Measurements from ENCODE around the gene ADCYAP1R1. TPM values are rescaled to one million over a fixed set of nuclear protein-coding genes. Genes with fewer than 3 reads are reported as not detected.

Gene ADCYAP1R1
- total RNA-seq, 1 donor from 2014 or later: 1.8 TPM

DNA sequence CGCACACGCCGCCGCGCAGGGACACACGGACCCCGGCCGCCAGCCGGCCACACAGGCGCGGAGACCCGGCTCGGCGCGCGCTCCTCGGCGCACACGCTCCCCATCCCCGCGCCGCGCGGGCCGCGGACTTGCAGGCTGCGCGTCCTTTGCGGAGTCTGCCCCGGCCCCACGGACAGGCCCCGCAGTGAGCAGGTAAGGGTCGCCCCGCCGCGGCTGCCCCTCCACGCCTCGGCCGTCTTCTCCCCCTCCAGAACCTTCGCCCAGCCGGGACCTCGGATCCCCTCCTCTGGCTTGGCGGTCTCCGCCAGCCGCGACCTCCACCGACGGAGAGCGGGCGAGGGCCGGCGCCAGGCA lies 356 bp downstream of the ADCYAP1R1 start:
- TF ChIP-seq, protein P1, sequence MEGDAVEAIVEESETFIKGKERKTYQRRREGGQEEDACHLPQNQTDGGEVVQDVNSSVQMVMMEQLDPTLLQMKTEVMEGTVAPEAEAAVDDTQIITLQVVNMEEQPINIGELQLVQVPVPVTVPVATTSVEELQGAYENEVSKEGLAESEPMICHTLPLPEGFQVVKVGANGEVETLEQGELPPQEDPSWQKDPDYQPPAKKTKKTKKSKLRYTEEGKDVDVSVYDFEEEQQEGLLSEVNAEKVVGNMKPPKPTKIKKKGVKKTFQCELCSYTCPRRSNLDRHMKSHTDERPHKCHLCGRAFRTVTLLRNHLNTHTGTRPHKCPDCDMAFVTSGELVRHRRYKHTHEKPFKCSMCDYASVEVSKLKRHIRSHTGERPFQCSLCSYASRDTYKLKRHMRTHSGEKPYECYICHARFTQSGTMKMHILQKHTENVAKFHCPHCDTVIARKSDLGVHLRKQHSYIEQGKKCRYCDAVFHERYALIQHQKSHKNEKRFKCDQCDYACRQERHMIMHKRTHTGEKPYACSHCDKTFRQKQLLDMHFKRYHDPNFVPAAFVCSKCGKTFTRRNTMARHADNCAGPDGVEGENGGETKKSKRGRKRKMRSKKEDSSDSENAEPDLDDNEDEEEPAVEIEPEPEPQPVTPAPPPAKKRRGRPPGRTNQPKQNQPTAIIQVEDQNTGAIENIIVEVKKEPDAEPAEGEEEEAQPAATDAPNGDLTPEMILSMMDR (IDR thresholded peaks at IDR 0.05): no peak
- Histone ChIP-seq H3K4me3 (peak overlapping the region; percentile 21), H3K36me3 (no peaks in the 10 kb centered on the region), H3K4me1 (peaks cover 3% of the 10 kb centered on the region), H3K27me3 (peaks cover 29% of the 10 kb centered on the region), H3K9me3 (no peaks in the 10 kb centered on the region), H3K27ac (no peak overlapping the region)
- ATAC-seq (no peak), DNase-seq (no peak)
- intact Hi-C loops (cut with DNase I): no loop called here

DNA sequence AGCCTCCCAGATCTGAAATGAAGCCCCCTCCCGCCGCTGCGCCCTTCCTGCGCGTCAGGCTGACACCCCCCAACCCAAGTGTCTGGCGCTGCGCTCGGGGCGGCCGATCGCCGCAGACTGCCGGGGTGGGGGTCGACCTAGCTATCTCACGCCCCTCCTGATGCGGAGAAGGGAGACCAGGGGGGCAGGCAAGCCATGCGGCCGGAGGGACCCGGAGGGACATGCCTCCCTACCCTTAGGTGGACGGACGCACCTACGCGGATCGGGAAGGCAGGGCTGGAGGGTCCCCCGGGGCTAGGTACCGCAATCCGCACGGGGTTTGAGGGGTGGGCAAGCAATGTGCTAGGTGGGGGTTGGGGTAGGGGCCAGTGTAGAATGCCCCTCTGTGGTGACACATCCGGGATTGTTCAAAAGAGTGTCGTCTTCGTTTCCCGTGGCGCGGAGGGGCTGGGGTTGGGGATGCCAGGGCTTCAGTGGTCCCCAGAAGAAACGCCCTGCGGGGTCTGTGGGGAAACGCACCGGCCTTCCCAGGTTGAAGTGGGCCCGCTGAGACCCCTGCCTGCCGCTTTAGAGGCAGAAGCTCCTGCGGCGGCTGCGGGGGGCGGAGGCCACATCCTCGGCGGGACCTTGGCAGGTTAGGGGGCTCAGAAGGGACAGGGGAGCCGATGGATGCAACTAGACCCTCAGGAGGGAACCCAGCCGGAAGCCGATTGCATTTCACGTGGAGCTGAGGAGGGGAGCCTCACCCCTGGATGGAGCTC lies 913 bp downstream of the ADCYAP1R1 start:
- TF ChIP-seq, protein P1 (IDR thresholded peaks at IDR 0.05): no peak
- Histone ChIP-seq H3K4me3 (peak overlapping the region; percentile 21), H3K27ac (no peak overlapping the region), H3K27me3 (peaks cover 29% of the 10 kb centered on the region), H3K36me3 (no peaks in the 10 kb centered on the region), H3K9me3 (no peaks in the 10 kb centered on the region), H3K4me1 (peaks cover 3% of the 10 kb centered on the region)
- intact Hi-C loops (cut with DNase I): no loop called here
- no peak for DNase-seq
- ATAC-seq: no peak

DNA sequence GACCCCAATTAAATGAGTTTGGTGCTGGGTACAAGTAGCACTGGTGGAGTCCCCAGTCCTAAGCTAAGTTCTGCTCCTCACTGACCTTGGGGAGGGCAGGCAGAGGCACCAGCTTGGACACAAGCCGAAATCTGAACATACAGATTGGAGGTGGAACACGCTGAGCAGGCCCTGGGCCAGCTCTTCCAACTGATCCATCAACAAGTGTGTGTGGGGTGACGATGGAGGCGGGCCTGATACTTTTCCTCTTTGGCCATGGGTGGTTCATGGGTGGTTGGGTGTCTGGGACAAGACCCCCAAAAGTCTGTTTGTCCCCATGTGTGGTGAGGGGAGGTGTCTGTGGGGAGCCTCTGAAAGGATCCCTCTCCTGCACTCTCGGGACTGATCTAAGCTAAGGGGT lies 1.9 kb downstream of the ADCYAP1R1 start:
- no peak for ATAC-seq
- H3K4me1 ChIP-seq: peaks cover 3% of the 10 kb centered on the region
- intact Hi-C loops (cut with DNase I): no loop called here
- H3K4me3 ChIP-seq: no peak overlapping the region
- H3K27ac ChIP-seq: no peak overlapping the region
- TF ChIP-seq, protein P1 (IDR thresholded peaks at IDR 0.05): no peak
- no peak for DNase-seq
- H3K36me3 ChIP-seq: no peaks in the 10 kb centered on the region
- H3K9me3 ChIP-seq: no peaks in the 10 kb centered on the region
- peaks cover 29% of the 10 kb centered on the region for H3K27me3 ChIP-seq

DNA sequence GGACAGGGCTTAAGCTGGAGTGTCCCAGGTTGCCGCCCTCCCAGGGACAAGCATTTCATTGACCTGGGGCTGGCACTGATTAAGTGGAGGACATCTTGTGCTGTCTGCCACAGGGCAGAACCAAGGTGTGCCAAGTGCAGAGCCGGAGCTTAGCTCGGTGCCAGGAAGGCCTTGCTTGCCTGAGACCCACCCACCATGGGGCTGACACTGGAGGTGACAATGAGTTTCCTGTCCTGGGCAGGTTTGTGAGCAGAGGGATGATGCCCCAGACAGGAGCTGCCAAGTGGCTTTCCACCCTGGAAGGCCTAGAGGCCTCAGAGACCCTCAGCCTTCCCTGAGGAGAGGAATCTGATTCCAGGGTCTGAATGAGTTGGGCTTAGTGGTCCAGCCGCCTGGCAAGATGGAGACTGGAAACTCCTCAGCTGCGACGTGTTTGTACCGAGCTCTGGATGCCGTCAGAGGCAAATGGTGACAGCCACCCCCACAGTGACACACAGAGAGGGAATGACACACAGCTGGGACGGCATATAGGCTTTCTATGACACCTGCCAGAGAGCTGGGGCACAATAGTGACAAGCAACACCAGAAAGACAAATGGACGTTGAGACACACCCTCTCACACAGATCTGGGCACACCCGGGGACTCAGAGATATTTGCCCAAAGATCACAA lies 2.6 kb downstream of the ADCYAP1R1 start:
- no peak overlapping the region for H3K4me3 ChIP-seq
- H3K9me3 ChIP-seq: no peaks in the 10 kb centered on the region
- H3K27ac ChIP-seq: no peak overlapping the region
- peaks cover 3% of the 10 kb centered on the region for H3K4me1 ChIP-seq
- no peaks in the 10 kb centered on the region for H3K36me3 ChIP-seq
- peaks cover 29% of the 10 kb centered on the region for H3K27me3 ChIP-seq
- intact Hi-C loops (cut with DNase I): no loop called here
- TF ChIP-seq, protein P1 (IDR thresholded peaks at IDR 0.05): no peak
- ATAC-seq (no peak), DNase-seq (no peak)

DNA sequence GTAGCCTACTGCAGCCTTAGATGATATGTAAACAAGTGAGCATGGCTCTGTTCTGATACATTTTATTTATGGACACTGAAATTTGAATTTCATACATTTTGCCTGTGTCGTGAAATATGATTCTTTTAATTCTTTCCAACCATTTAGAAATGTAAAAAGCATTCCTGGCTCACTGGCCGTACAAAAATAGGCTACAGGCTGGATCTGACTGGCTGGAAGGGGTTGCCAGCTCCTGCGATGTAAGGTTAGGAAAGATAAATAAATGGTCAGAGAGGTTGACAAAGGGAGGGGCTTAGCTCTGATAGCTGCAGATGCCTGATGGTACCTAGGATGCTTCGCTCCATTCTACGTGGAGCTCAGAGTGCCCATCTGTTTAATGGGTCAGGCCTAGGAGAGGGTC lies 3.4 kb downstream of the ADCYAP1R1 start:
- no peak overlapping the region for H3K27ac ChIP-seq
- no peaks in the 10 kb centered on the region for H3K36me3 ChIP-seq
- H3K9me3 ChIP-seq: no peaks in the 10 kb centered on the region
- TF ChIP-seq, protein P1 (IDR thresholded peaks at IDR 0.05): no peak
- intact Hi-C loops (cut with DNase I): no loop called here
- H3K4me3 ChIP-seq: no peak overlapping the region
- H3K27me3 ChIP-seq: peaks cover 29% of the 10 kb centered on the region
- H3K4me1 ChIP-seq: peaks cover 3% of the 10 kb centered on the region
- DNase-seq (no peak), ATAC-seq (no peak)

All from upper lobe of right lung (tissue), 1 donor.